Mammary epithelial cell (primary cell): ENCODE measurements around the gene LRPAP1.

Experiments used
- CTCF ChIP-seq, 2 donors: IDR thresholded peaks in 1 of 2; conservative IDR thresholded peaks in 1 of 2; 2 replicates each; pipeline ENCODE4 v1.5.1; 2011 to 2012; ENCODE audit warnings: inconsistent platforms in 2 of 2, low read length in 2 of 2, mild to moderate bottlenecking in 2 of 2, control low read depth in 1 of 2, low read depth in 1 of 2; ENCODE audit not compliant: insufficient read depth in 1 of 2; ENCODE audit errors: extremely low read depth in 1 of 2
- EZH2 ChIP-seq: IDR thresholded peaks from 2 replicates; pipeline ENCODE4 v1.6.1; 2012; ENCODE audit warnings: low read length, inconsistent platforms, borderline replicate concordance

- TF ChIP-seq CTCF (conservative IDR thresholded peaks at IDR 0.05 in 1 of 2, IDR thresholded peaks at IDR 0.05 in 1 of 2; ENCODE audit: extremely low read depth in 1 of 2, insufficient read depth in 1 of 2, low read depth in 1 of 2, low read length in 2 of 2), result no peak
- TF ChIP-seq EZH2, result no peak
Measured at GRCh38 chr4:3563403-3563802, 31.2 kb upstream of the LRPAP1 start.
